HG03139 (cell line): ENCODE data around the gene MYH6.
"Not testable (repeated sequence)": the region's sequence is repeated elsewhere in the genome, so short reads cannot be mapped to it uniquely, and the experiment has no call there.

ENCODE experiments used
- ATAC-seq: cut with Tn5 transposase; IDR thresholded peaks from one replicate; pipeline ENCODE4 v1.9.1; 2021; ENCODE audit not compliant: unreplicated experiment

Gene MYH6

GRCh38 chr14:23415821-23416778 is 8.0 kb upstream of the MYH6 start:
- no peak for ATAC-seq

- ATAC-seq: no peak
Observed at GRCh38 chr14:23414906-23415820, 7.1 kb upstream of the MYH6 start.

- no peak for ATAC-seq
Observed at GRCh38 chr14:23414254-23414653, 6.2 kb upstream of the MYH6 start.

- ATAC-seq: no peak
Observed at GRCh38 chr14:23413681-23414080, 5.6 kb upstream of the MYH6 start.

GRCh38 chr14:23411563-23412525 is 3.8 kb upstream of the MYH6 start:
- no peak for ATAC-seq

GRCh38 chr14:23409966-23410635 is 2.0 kb upstream of the MYH6 start:
- ATAC-seq: no peak

GRCh38 chr14:23409475-23409874 is 1.4 kb upstream of the MYH6 start:
- ATAC-seq: no peak

- no peak for ATAC-seq
Observed at GRCh38 chr14:23408307-23408630, 196 bp upstream of the MYH6 start.

GRCh38 chr14:23406725-23407355 is 1.2 kb downstream of the MYH6 start:
- no peak for ATAC-seq

GRCh38 chr14:23406244-23406643 is 1.8 kb downstream of the MYH6 start:
- ATAC-seq: no peak

- ATAC-seq: no peak
Observed at GRCh38 chr14:23405516-23406025, 2.5 kb downstream of the MYH6 start.

GRCh38 chr14:23405096-23405495 is 3.0 kb downstream of the MYH6 start:
- ATAC-seq: no peak

GRCh38 chr14:23404331-23404900 is 3.7 kb downstream of the MYH6 start:
- ATAC-seq: no peak

GRCh38 chr14:23403908-23404307 is 4.2 kb downstream of the MYH6 start:
- no peak for ATAC-seq

- no peak for ATAC-seq
Observed at GRCh38 chr14:23403139-23403438, 5.0 kb downstream of the MYH6 start.

- no peak for ATAC-seq
Observed at GRCh38 chr14:23402296-23403138, 5.6 kb downstream of the MYH6 start.

- no peak for ATAC-seq
Observed at GRCh38 chr14:23401291-23401690, 6.8 kb downstream of the MYH6 start.

GRCh38 chr14:23400496-23401149 is 7.5 kb downstream of the MYH6 start:
- ATAC-seq: not testable (repeated sequence)
